Measurements from ENCODE around the gene FIBCD1.

The FIBCD1 gene

DNA sequence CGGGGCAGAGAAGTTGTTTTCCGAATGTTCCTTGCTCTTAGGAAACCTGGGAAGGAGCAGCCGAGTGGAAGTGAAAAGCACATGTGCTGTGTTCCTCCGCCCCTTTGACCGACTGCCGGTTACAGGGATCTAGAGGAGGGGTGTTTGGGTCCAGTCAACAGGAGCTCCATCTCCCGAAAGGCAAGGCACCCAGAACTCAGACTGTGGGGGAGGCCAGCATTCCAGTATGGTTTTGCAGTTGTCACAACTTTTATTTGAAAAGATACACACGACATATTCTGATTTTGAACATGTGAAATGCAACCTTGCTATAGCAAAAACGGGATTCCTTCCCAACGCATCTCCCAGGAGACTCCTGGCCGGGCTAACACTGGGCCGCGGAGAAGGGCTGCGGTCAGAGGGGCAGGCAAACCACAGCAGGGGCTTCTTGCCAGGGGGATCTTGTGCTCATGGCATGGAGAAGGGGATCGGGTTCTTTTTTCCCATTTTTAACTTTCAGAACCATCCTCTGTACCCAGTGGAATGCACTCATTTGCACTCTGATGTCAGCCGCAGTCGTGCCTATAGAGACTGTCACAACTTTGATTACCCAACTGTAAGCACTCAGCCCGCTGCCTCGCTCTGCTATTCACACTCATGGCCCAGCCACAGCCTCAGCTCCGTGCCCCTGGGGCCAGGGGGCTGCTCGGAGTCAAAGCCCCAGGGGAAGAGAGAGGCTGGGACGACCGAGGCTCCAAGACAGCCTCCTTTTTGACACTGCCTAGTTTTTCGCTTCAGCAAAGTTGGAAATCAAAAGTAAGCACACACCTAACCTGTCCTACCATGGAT lies 46.4 kb downstream of the FIBCD1 start:
- DNase-seq = no peak

DNA sequence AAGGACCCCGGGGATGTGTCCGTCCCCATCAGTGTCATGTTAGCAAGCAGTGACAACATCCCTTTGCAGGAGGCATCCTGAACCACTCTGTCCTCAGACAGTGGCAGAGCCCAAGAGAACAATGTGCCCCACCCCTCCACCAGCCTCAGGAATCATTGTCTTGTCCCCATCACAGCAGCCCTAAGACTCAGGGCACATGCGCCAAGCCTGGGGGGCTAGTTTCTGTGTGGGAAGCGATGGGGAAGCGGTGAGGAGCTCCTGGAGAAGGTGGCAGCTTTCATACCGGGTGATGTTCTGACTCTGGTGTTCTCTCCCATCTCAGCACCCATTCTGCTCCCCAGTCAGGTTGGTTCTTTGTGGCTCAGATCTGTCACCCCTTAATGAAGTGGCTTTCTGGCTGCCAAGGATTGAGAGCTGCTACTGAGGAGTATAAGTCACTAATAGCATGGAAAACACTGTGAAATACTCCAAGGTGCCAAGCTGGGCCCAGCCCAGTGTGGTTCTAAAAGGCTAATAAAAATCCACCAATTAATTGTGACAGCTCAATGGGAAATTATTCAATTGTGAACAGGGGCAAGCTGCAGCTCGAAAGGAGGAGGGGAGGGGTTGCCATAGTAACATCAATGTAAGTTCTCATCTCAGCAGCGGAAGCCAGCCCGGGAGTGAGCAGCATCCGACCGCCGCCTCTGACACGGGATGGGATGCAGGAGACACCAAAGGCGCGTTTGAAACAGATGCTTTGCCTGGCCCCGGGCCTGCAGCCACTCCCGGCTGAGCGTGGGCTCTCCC lies 47.2 kb downstream of the FIBCD1 start:
- DNase-seq = no peak

- no peak for DNase-seq
Observed at GRCh38 chr9:130890870-130891687, 48.0 kb downstream of the FIBCD1 start.

DNA sequence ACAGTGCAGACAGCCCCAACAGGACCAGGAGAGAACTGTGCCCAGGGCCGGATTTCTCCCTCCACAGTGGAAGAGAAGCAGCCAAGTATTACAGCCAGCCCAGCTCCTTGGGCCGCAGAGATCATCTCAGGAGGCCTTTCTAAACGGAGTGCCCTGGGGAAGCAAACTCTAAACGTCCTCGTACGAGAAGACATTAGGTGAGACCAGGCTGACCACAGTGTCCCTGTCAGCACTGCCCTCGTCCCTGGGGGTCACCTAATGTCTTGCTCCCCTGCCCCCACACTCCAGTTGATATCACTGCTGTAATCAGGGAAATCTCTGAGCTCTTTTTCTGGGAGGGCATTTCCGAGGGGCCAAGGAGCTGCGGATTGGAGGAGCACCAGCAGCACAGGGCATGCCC lies 48.9 kb downstream of the FIBCD1 start:
- DNase-seq = no peak

GRCh38 chr9:130888146-130888885 lies 50.7 kb downstream of the FIBCD1 start:
- no peak for DNase-seq

DNA sequence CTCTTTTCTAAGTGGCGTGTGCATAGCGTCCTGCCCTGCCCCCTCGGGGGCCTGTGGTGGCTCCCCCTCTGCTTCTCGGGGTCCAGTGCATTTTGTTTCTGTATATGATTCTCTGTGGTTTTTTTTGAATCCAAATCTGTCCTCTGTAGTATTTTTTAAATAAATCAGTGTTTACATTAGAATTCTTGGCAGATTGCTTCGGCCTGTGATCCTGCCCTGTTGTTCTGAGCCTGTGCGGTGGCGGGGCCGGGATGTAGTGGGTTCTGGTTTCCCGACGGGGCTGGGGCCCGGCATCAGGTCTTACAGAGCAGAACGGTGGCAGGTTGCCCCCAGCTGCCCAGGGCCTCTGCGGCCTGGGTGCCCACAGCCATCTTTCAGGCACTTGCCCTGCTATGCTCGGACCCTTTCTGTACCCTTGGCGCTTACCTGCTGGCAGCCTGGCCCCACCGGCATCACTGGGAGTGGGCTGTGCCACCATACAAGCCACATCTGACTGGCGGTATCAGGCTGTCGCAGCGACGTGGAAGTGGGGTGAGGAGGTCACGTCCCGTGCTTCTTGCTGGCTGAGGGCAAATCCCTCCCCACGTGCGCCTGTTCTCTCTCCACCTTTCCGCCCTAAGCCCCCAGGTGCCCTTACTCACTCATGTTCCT lies 51.4 kb downstream of the FIBCD1 start:
- DNase-seq = no peak

DNA sequence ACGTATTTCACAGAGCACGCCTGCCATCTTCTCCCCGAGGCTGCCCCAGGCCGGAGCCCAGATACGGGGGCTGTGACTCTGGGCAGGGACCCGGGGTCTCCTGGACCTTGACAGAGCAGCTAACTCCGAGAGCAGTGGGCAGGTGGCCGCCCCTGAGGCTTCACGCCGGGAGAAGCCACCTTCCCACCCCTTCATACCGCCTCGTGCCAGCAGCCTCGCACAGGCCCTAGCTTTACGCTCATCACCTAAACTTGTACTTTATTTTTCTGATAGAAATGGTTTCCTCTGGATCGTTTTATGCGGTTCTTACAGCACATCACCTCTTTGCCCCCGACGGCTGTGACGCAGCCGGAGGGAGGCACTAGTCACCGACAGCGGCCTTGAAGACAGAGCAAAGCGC lies 52.1 kb downstream of the FIBCD1 start:
- no peak for DNase-seq

- DNase-seq = no peak
Observed at GRCh38 chr9:130885484-130886375, 53.3 kb downstream of the FIBCD1 start.

- no peak for DNase-seq
Observed at GRCh38 chr9:130884542-130885483, 54.2 kb downstream of the FIBCD1 start.

DNA sequence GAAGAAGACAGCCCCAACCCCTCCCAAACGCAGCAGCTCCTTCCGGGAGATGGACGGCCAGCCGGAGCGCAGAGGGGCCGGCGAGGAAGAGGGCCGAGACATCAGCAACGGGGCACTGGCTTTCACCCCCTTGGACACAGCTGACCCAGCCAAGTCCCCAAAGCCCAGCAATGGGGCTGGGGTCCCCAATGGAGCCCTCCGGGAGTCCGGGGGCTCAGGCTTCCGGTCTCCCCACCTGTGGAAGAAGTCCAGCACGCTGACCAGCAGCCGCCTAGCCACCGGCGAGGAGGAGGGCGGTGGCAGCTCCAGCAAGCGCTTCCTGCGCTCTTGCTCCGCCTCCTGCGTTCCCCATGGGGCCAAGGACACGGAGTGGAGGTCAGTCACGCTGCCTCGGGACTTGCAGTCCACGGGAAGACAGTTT lies 54.9 kb downstream of the FIBCD1 start:
- DNase-seq = no peak

GRCh38 chr9:130883479-130883878 lies 55.6 kb downstream of the FIBCD1 start:
- DNase-seq = no peak

DNA sequence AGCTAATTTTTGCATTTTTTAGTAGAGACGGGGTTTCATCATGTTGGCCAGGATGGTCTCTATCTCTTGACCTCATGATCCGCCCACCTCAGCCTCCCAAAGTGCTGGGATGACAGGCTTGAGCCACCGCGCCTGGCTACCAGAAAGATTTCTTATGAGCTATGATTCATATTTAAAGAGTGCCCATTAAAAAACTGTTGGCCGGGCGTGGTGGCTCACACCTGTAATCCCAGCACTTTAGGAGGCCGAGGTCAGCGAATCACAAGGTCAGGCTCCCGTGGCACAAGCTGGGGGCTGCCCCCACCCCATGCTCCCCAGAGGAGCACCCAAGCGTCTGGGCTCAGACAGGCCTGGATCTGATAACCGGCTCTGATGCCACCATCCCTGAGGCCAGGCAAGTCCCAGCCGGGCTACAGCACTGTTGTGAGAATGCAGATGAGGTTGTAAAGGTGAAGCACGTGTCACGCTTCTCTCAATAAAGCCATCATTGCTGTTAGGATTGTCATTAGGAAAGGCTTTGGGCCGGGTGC lies 56.3 kb downstream of the FIBCD1 start:
- DNase-seq = no peak

- DNase-seq = no peak
Observed at GRCh38 chr9:130881516-130881915, 57.5 kb downstream of the FIBCD1 start.

- no peak for DNase-seq
Observed at GRCh38 chr9:130880599-130881220, 58.3 kb downstream of the FIBCD1 start.

DNA sequence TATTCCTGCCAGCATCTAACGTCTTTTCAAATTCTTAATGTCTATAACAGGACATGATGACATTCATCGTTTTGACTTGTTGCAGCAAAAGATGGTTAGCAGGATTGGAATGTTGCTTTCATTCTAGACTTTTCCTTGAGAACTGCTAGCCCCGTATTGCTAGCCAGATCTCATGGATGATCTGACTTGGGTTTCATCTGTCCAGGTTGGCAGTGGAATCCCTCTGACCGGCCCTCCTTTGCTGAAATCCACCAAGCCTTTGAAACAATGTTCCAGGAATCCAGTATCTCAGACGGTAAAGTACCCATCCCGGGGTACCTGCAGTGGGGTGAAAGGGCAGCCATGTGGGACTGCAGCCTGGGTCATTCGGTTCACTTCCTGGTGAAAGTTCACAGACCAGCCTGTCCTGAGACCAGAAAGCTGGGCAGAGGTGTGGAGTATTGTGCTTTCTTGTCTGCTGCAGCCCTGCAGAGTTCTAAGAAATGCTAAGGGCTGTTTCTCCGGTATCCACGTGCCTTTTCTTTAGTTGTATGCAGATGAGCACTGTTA lies 59.1 kb downstream of the FIBCD1 start:
- DNase-seq = no peak

GRCh38 chr9:130878295-130878694 lies 60.8 kb downstream of the FIBCD1 start:
- DNase-seq = no peak

GRCh38 chr9:130877300-130877699 lies 61.7 kb downstream of the FIBCD1 start:
- DNase-seq = no peak

- DNase-seq = no peak
Observed at GRCh38 chr9:130874783-130875182, 64.3 kb downstream of the FIBCD1 start.

DNA sequence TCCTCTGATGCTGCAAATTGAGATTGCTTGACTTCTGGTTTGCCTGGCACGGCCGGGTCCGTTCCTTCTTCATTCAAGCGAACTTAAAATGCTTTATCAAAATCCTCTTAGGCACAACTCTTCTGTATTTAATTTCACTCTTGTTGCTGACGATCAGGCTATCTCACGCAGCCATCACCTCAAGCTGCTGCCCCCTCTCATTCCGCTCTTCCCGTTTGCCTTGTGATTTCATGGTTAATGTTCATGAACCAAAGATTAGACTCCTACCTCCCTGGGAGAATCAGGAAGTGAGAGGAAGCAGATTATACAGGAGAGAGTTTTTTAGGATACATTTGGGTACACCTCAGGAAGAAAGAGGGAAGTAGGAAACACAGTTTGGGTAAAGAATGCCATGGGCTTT lies 65.1 kb downstream of the FIBCD1 start:
- no peak for DNase-seq
